Stimulated activated CD8-positive, alpha-beta memory T cell treated with anti-CD3 and anti-CD28 coated beads, Interleukin-2, amount 100 ng/mL, for 1 hour (primary cell): ENCODE measurements around the gene ABL1.
"Not testable (repeated sequence)": the region's sequence is repeated elsewhere in the genome, so short reads cannot be mapped to it uniquely, and the experiment has no call there.

Source experiments
- DNase-seq, 2 donors: peaks; one replicate each; pipeline ENCODE4 v3.0.0-alpha.2; 2020; ENCODE audit warnings: low read depth in 2 of 2

ABL1 gene

DNA sequence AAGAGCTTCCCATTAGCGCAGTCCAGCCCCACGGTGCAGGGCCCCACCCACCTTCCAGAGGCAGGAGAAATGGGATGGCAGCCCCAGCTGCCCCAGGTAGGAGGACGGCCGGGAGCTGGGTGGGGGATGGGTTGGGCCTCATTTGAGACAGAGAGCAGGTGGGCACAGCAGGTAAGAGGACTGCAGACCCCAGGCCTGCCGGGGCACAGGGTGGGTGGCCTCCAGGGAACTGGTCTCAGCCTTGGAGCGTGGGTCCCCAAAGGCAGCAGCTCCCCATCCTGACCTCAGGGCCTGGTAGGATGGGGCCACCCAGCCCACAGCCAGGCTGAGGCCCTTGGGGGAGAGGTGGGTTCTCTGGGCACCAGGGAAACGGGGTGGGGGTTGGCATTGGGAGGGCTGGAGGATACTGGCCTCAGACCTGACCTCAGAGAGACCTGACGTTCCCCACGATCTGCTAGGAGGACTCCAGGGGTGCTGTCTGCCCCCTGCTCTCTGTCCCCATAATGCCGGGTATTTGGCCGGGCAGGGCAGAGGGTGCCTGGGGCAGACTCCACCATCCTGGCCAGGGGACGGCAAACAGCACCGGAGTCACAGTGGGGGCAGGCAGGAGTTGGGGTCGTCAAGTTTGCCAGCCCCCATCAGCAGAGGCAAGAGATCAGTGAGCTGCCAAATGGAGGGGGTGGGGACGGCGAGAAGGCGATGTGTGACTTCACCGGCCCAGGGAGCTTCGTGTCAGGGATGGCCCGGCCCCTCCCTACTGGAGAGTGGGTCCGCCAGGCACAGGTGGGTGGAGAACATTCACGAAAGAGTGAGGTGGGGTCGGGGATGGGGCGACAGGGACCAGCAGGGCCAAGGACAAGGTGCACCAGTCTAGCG, 68.4 kb downstream of the ABL1 start:
- no peak for DNase-seq

GRCh38 chr9:130904070-130905044, 69.3 kb downstream of the ABL1 start:
- DNase-seq, result no peak

GRCh38 chr9:130905125-130905901, 70.3 kb downstream of the ABL1 start:
- DNase-seq, result no peak

- DNase-seq, result no peak
Observed at GRCh38 chr9:130905902-130906734, 71.1 kb downstream of the ABL1 start.

DNA sequence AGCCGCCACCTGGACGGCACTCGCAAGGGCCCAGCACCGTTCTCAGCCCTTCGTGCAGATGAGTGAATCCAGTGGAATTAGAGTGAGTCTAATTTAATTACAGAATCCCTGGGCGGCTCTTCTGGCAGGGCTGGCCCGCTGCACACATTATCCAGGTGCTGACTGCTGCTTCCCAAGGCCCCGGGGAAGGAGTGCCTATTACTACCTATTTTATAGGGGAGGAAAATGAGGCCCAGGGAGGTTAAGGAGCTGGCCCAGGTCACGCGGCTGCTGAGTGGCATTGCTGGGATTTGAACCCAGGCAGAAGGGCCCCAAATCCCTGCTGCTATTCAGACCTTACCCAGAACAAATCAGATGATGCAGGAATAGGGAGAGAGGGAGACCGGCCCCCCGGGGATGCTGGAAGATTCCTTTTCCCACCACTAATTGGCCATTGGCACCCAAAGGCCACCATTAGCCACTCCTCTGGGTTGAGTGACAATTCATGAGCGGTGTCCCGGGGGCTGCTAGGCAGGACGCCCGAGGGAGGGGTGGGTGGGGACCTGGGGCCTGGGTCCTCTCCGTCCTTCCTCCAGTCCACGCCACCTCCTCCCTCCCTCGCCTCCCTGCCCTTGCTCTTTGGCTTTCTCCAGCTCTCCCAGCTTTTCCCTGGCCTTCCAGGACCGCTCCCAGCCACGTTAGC, 71.8 kb downstream of the ABL1 start:
- DNase-seq, result no peak

DNA sequence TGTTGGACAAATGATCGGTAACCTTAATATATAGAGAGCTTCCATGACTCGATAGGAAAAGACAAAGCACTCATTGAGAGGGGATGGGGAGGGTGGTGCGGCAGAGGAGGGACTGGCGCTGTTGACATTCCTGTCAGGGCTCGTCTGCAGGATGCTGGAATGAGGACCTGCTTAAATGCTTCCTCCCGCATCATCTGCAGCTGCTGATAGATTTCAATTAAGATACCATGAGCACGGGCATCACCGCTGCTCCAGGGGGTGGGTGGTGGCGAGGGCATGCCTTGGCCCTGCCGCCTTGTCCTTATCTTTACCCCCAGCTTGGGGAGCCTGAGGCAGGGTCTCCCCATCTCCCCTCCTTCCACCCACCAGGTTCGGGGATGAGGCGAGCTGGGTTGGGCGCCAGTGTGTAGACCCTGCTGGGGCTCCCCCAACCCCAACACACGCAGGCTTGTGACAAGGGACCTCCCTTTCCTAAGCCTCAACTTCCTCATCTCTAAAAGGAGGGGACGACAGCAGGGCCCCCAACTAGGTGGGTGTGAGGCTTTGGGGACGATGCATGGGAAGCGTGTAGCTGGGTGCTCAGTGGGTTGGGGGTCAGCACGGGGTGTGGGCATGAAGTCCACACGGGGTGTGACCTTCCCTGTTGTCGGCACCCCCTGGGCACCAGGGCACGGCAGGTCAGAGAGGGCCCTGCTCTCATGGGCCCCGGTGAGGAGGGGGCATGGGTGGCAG, 73.3 kb downstream of the ABL1 start:
- no peak for DNase-seq

DNA sequence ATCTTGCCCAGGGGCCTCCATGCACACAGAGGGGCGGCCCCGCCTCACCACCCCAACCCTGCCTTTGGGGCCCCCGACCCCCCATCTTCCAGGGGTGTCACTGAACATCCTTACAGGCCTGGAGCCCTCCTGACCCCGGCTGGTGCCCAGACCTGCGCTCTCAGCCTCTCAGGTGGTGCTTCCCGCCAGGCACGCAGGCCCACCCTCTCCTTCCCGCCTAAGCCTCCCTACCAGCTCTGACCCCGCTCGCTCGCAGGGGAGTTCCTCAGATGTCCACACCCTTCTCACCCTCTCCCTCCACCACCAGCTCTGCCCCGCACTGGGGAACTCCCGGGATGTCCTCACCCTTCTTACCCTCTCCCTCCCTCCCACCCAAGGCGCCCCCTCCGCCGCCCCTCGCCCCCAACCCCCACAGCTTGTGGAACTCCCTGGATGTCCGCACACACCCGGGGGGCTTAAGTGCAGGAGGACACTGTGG, 73.9 kb downstream of the ABL1 start:
- DNase-seq, result no peak

DNA sequence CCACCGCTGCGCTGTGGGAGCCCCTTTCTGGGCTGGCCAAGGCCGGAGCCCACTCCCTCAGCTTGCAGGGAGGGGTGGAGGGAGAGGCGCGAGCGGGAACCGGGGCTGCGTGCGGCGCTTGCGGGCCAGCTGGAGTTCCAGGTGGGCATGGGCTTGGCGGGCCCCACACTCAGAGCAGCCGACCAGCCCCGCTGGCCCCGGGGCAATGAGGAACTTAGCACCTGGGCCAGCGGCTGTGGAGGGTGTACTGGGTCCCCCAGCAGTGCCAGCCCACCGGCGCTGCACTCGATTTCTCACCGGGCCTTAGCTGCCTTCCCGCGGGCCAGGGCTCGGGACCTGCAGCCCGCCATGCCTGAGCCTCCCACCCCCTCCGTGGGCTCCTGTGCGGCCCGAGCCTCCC, 75.0 kb downstream of the ABL1 start:
- DNase-seq, result not testable (repeated sequence)

- DNase-seq, result not testable (repeated sequence)
Observed at GRCh38 chr9:130910670-130911069, 75.6 kb downstream of the ABL1 start.

- no peak for DNase-seq
Observed at GRCh38 chr9:130911254-130912049, 76.4 kb downstream of the ABL1 start.

GRCh38 chr9:130912932-130913598, 78.0 kb downstream of the ABL1 start:
- no peak for DNase-seq

DNA sequence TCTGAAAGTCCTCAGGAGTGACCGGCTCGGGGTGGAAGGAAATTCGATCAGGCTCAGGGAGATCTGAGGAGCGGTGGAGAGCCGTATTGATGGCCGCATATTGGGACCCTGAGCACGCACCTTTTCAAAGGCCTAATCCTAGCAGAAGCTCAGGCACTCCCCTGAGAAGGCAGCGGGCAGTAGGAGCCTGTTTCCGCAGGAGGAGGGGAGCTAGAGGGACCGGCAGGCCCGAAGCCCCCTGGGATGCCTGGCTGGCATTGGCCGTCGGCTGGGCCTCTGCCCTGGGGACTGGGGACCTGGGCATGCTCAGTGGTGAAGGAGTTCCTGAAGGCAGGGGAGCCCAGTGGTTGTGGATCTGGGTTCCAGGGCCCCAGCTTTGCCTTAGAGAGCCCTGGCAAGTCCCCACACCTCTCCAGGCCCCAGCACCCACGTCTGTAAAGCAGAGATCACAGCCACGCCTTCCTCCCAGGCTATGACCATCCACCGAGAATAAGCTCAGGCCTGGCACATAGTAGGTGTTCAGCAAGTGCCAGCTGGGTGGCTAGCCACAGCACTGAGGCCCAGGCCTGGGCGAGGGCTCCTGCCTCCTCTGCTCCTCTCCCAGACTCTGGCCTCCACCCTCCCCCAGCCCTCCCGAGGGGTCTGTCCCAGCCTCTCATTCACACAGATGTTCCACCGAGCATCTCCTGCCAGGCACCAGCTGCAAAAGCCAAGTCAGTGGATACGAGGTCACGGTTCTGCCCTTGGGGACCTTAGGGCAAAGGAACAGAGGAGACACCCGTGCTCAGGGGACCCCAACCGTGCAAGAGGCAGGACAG, 78.8 kb downstream of the ABL1 start:
- no peak for DNase-seq

DNA sequence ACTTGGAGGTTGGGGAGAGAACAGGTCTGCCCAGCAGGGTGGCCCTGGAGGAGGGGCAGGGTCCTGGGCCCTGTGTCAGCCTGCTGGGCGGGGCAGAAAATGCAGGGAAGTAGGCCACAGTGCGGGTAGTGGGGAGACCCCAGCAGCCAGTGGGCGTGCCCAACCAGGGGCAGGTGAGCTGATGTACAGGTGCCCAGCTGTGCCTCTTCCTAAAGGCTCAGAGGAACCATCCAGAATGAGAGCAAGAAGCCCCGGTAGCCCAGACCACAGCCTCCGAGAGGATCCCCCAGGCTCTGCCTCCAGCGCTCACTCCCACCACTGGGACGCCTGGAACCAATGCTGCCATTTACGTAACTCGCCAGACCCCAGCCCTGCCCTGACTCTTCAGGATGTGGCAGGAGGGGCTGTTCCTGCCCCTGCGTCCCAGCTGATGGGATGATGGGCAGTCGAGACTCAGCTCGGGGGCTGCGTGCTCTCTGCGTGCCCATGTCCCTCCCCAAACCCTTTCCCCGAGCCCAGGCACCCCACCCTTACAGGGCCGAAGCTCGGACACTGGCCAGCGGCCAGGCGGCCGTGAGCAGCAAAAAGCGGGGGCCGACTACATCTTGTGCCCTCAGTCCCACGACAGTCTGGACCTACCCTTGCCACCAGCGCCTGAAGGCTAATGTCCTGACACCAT, 79.5 kb downstream of the ABL1 start:
- no peak for DNase-seq

- no peak for DNase-seq
Observed at GRCh38 chr9:130915096-130915447, 80.0 kb downstream of the ABL1 start.

DNA sequence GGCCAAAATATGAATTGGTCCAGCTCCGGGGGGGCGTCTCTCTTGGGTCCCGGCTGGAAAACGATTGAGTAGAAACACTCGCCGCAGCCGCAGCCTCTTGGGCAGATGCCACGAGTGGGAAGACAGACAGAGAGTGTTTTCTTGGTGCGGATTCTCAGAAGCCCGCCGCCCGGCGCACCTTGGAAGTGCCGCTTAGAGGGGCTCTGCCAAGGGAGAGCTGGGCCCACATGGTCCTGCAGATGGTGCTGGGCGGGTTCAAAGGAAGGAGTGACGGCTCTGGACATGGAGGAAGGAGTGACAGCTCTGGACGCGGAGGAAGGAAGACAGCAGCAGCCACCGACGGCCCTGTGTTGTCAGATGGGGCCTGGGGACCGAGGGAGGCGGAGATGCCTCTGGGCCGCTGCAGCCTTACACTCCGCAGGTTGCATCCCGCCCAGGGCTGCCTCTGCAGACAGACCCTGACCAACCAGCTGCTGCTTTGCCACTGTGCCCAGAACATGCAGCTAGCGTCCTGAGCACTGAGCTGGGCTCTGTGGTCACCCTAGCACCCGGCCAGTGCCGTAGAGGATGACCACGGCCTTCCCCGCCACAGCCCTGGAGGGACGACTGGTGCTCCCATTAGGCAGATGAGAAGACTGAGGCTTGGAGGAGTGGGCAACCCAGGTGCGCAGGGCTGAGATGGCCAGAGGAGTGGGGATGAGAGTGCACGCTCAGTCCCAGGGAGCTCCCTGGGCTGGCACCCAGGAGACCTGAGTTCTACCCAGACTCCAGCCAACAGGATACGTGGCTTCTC, 82.3 kb downstream of the ABL1 start:
- no peak for DNase-seq
